AG09309 (cell line): Measurements from ENCODE around the gene BOC.

Source experiments
- DNase-seq: peaks from one replicate; pipeline ENCODE4 v3.0.0-alpha.2; 2010; ENCODE audit warnings: low read depth
- H3K4me3 ChIP-seq: 2 replicates; pipeline ENCODE4 v1.5.1; 2011; ENCODE audit warnings: mild to moderate bottlenecking, low read depth, low read length, moderate library complexity; ENCODE audit not compliant: control insufficient read depth
- TF ChIP-seq, protein P1 (sequence below): IDR thresholded peaks from 2 replicates; pipeline ENCODE4 v1.5.1; 2011; ENCODE audit warnings: mild to moderate bottlenecking, low read depth, low read length, inconsistent platforms; ENCODE audit not compliant: insufficient read depth, control insufficient read depth; ENCODE audit errors: missing control alignments

The BOC gene

DNA sequence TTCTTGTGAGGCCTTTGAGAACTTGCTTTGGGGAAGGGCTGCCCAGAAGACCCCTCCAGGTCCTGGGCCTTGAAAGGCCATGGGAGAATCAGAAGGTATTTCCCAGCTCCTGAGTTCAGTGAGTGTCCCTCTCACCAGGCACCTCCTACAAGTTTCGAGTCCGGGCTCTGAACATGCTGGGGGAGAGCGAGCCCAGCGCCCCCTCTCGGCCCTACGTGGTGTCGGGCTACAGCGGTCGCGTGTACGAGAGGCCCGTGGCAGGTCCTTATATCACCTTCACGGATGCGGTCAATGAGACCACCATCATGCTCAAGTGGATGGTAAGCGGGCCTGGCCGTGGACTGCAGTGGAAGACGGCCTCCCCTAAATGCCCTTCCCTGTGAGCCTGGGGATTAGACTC is 68.3 kb downstream of the BOC start:
- no peak overlapping the region for H3K4me3 ChIP-seq
- TF ChIP-seq, protein P1, sequence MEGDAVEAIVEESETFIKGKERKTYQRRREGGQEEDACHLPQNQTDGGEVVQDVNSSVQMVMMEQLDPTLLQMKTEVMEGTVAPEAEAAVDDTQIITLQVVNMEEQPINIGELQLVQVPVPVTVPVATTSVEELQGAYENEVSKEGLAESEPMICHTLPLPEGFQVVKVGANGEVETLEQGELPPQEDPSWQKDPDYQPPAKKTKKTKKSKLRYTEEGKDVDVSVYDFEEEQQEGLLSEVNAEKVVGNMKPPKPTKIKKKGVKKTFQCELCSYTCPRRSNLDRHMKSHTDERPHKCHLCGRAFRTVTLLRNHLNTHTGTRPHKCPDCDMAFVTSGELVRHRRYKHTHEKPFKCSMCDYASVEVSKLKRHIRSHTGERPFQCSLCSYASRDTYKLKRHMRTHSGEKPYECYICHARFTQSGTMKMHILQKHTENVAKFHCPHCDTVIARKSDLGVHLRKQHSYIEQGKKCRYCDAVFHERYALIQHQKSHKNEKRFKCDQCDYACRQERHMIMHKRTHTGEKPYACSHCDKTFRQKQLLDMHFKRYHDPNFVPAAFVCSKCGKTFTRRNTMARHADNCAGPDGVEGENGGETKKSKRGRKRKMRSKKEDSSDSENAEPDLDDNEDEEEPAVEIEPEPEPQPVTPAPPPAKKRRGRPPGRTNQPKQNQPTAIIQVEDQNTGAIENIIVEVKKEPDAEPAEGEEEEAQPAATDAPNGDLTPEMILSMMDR = no peak
- DNase-seq = no peak

- TF ChIP-seq, protein P1 = no peak
- H3K4me3 ChIP-seq = no peak overlapping the region
- DNase-seq = no peak
These were observed 71.9 kb downstream of the BOC start for GRCh38 chr3:113283306-113283705.

- no peak for DNase-seq
- TF ChIP-seq, protein P1 = no peak
- no peak overlapping the region for H3K4me3 ChIP-seq
These were observed 73.2 kb downstream of the BOC start for GRCh38 chr3:113284453-113285050.

GRCh38 chr3:113285226-113285625 is 73.9 kb downstream of the BOC start:
- no peak overlapping the region for H3K4me3 ChIP-seq
- no peak for DNase-seq
- TF ChIP-seq, protein P1 = no peak

DNA sequence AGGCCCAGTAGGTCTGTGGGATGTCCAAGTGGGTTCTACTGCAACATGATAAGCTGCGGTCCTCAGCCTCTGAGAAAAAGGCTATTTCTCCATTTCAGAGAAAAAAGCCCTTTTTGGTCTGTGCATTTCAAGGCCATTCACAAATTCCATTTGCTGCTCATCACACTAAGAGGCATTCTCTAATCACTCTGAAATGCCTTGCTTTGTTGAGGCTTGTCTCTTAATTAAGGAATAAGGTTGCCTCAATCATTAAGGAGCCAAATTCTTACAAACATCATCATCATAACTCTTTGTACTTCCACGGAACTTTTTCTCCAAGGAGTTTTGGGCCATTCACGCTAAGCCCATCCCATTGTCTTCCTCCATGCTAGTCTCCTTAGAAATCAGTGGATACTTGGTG is 74.4 kb downstream of the BOC start:
- no peak for DNase-seq
- H3K4me3 ChIP-seq = no peak overlapping the region
- TF ChIP-seq, protein P1 = no peak

DNA sequence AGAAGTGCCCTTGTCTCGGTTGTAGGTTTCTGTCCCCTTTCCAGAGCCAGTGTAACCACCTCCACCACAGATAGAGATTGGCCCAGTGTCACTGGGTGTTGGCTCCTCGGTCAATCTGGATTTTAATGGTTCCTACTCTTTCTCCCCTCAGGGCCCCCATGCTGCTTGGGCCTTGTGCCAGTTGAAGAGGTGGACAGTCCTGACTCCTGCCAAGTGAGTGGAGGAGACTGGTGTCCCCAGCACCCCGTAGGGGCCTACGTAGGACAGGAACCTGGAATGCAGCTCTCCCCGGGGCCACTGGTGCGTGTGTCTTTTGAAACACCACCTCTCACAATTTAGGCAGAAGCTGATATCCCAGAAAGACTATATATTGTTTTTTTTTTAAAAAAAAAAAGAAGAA is 75.2 kb downstream of the BOC start:
- DNase-seq = no peak
- H3K4me3 ChIP-seq = no peak overlapping the region
- TF ChIP-seq, protein P1 = no peak

- peak; percentile 35 for DNase-seq
- TF ChIP-seq, protein P1 = no peak
- H3K4me3 ChIP-seq = no peak overlapping the region
These were observed 75.9 kb downstream of the BOC start for GRCh38 chr3:113287111-113287802.
